Neural cell (in vitro differentiated cells): Measurements from ENCODE around the gene BANP.

Experiments
- POLR2AphosphoS5 ChIP-seq: IDR thresholded peaks from 2 replicates; pipeline ENCODE4 v1.6.1; 2012
- REST ChIP-seq: IDR thresholded peaks from 2 replicates; pipeline ENCODE4 v1.6.1; 2012; ENCODE audit warnings: borderline replicate concordance
- TF ChIP-seq, protein P1 (sequence below): fragments of 450-650 bp; IDR thresholded peaks from 2 replicates; pipeline ENCODE4 v1.5.1; 2014; ENCODE audit warnings: antibody characterized with exemption, mild to moderate bottlenecking, moderate library complexity; ENCODE audit not compliant: poor library complexity, severe bottlenecking

- no peak for TF ChIP-seq POLR2AphosphoS5
- TF ChIP-seq, protein P1, sequence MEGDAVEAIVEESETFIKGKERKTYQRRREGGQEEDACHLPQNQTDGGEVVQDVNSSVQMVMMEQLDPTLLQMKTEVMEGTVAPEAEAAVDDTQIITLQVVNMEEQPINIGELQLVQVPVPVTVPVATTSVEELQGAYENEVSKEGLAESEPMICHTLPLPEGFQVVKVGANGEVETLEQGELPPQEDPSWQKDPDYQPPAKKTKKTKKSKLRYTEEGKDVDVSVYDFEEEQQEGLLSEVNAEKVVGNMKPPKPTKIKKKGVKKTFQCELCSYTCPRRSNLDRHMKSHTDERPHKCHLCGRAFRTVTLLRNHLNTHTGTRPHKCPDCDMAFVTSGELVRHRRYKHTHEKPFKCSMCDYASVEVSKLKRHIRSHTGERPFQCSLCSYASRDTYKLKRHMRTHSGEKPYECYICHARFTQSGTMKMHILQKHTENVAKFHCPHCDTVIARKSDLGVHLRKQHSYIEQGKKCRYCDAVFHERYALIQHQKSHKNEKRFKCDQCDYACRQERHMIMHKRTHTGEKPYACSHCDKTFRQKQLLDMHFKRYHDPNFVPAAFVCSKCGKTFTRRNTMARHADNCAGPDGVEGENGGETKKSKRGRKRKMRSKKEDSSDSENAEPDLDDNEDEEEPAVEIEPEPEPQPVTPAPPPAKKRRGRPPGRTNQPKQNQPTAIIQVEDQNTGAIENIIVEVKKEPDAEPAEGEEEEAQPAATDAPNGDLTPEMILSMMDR = no peak
- TF ChIP-seq REST = no peak
Measured at GRCh38 chr16:87939562-87940423, 11.4 kb upstream of the BANP start.
